H9 (cell line): ENCODE data around the gene PSMD5. TPM values are rescaled to one million over a fixed set of nuclear protein-coding genes. Genes with fewer than 3 reads are reported as not detected.

ENCODE experiments used
- DNase-seq: peaks from one replicate; pipeline ENCODE4 v3.0.0-alpha.2; 2017
- H2AFZ ChIP-seq: one replicate; pipeline ENCODE4 v1.6.1; 2013; ENCODE audit warnings: mild to moderate bottlenecking, low read length, control low read depth, moderate library complexity
- H2AK5ac ChIP-seq: 2 replicates; pipeline ENCODE4 v1.6.1; 2013; ENCODE audit warnings: low read length, control low read depth, mixed read lengths; ENCODE audit not compliant: insufficient read length
- H2BK120ac ChIP-seq: one replicate; pipeline ENCODE4 v1.6.1; 2013; ENCODE audit warnings: low read depth, mild to moderate bottlenecking, low read length, control low read depth, inconsistent platforms; ENCODE audit not compliant: poor library complexity, severe bottlenecking
- H2BK12ac ChIP-seq: 2 replicates; pipeline ENCODE4 v1.6.1; 2013; ENCODE audit warnings: low read length, control low read depth, mixed read lengths, low read depth; ENCODE audit not compliant: insufficient read length
- H2BK15ac ChIP-seq: 2 replicates; pipeline ENCODE4 v1.6.1; 2013; ENCODE audit warnings: low read depth, low read length, control low read depth
- H2BK20ac ChIP-seq: one replicate; pipeline ENCODE4 v1.6.1; 2013; ENCODE audit warnings: low read depth, mild to moderate bottlenecking, low read length, control low read depth, inconsistent platforms; ENCODE audit not compliant: poor library complexity, severe bottlenecking
- H2BK5ac ChIP-seq: 2 replicates; pipeline ENCODE4 v1.6.1; 2013; ENCODE audit warnings: low read length, control low read depth, mixed read lengths; ENCODE audit not compliant: insufficient read length
- H3K14ac ChIP-seq: 2 replicates; pipeline ENCODE4 v1.6.1; 2013; ENCODE audit warnings: low read length, control low read depth; ENCODE audit not compliant: insufficient read depth
- H3K18ac ChIP-seq: 2 replicates; pipeline ENCODE4 v1.6.1; 2013; ENCODE audit warnings: low read depth, mild to moderate bottlenecking, mixed read lengths, low read length, control low read depth; ENCODE audit not compliant: insufficient read length
- H3K23ac ChIP-seq: 2 replicates; pipeline ENCODE4 v1.6.1; 2013; ENCODE audit warnings: low read length, control low read depth, mixed read lengths, low read depth; ENCODE audit not compliant: insufficient read length
- H3K23me2 ChIP-seq: 2 replicates; pipeline ENCODE4 v1.6.1; 2013; ENCODE audit warnings: low read depth, mild to moderate bottlenecking, mixed read lengths, low read length, control low read depth; ENCODE audit not compliant: insufficient read length, poor library complexity, severe bottlenecking
- H3K27ac ChIP-seq: 2 replicates; pipeline ENCODE4 v1.5.1; 2013; ENCODE audit warnings: low read length, control low read depth, mixed read lengths, low read depth; ENCODE audit not compliant: insufficient read length
- H3K27me3 ChIP-seq: 2 replicates; pipeline ENCODE4 v1.6.1; 2013; ENCODE audit warnings: low read length, control low read depth, inconsistent platforms; ENCODE audit not compliant: insufficient read depth
- H3K4ac ChIP-seq: 2 replicates; pipeline ENCODE4 v1.6.1; 2013; ENCODE audit warnings: low read depth, mild to moderate bottlenecking, control low read depth, inconsistent platforms, low read length, moderate library complexity
- H3K4me1 ChIP-seq: 2 replicates; pipeline ENCODE4 v1.6.1; 2013; ENCODE audit warnings: low read length, control low read depth, inconsistent platforms; ENCODE audit not compliant: insufficient read depth
- H3K4me2 ChIP-seq: 2 replicates; pipeline ENCODE4 v1.6.1; 2013; ENCODE audit warnings: low read length, control low read depth, mixed read lengths; ENCODE audit not compliant: insufficient read length, insufficient read depth
- H3K56ac ChIP-seq: 2 replicates; pipeline ENCODE4 v1.6.1; 2013; ENCODE audit warnings: low read depth, mild to moderate bottlenecking, mixed read lengths, low read length, control low read depth; ENCODE audit not compliant: insufficient read length
- H3K79me1 ChIP-seq: 2 replicates; pipeline ENCODE4 v1.6.1; 2013; ENCODE audit warnings: low read depth, mild to moderate bottlenecking, moderate library complexity, low read length, control low read depth, inconsistent platforms; ENCODE audit not compliant: insufficient read depth, poor library complexity, severe bottlenecking
- H3K79me2 ChIP-seq: 2 replicates; pipeline ENCODE4 v1.6.1; 2013; ENCODE audit warnings: low read length, control low read depth, inconsistent platforms; ENCODE audit not compliant: insufficient read depth
- H3K9ac ChIP-seq: 2 replicates; pipeline ENCODE4 v1.6.1; 2013; ENCODE audit warnings: low read length, control low read depth, mixed read lengths; ENCODE audit not compliant: insufficient read length; ENCODE audit errors: extremely low read depth
- H3K9me3 ChIP-seq: one replicate; pipeline ENCODE4 v1.6.1; 2013; ENCODE audit warnings: low read depth, low read length, inconsistent platforms; ENCODE audit not compliant: control insufficient read depth
- H3T11ph ChIP-seq: one replicate; pipeline ENCODE4 v1.6.1; 2013; ENCODE audit warnings: mild to moderate bottlenecking, low read length, control low read depth, inconsistent platforms
- H4K20me1 ChIP-seq: one replicate; pipeline ENCODE4 v1.6.1; 2013; ENCODE audit not compliant: control insufficient read depth, insufficient read length, insufficient read depth
- H4K5ac ChIP-seq: 2 replicates; pipeline ENCODE4 v1.6.1; 2013; ENCODE audit warnings: low read depth, mild to moderate bottlenecking, mixed read lengths, low read length, control low read depth; ENCODE audit not compliant: insufficient read length
- H4K8ac ChIP-seq: replicated peaks from 2 replicates; pipeline ENCODE4 v1.6.1; 2013; ENCODE audit warnings: low read length, control low read depth, mixed read lengths, low read depth; ENCODE audit not compliant: insufficient read length
- H4K91ac ChIP-seq: 2 replicates; pipeline ENCODE4 v1.6.1; 2013; ENCODE audit warnings: low read depth, mild to moderate bottlenecking, moderate library complexity, mixed read lengths, low read length, control low read depth; ENCODE audit not compliant: insufficient read length
- H3K27ac Mint-ChIP-seq, 3 experiments: 2 replicates in 2 of 3; 3 replicates in 1 of 3; pipeline ENCODE4 v1.8.0; 2020 to 2021; ENCODE audit warnings: mixed read lengths in 3 of 3, mild to moderate bottlenecking in 1 of 3, moderate library complexity in 1 of 3
- H3K27me3 Mint-ChIP-seq: 2 replicates; pipeline ENCODE4 v1.8.0; 2021; ENCODE audit warnings: low read depth, mild to moderate bottlenecking, moderate library complexity, mixed read lengths
- H3K36me3 Mint-ChIP-seq, 3 experiments: 2 replicates in 2 of 3; 3 replicates in 1 of 3; pipeline ENCODE4 v1.8.0; 2020 to 2021; ENCODE audit warnings: low read depth in 3 of 3, mixed read lengths in 3 of 3; ENCODE audit not compliant: insufficient read depth in 1 of 3
- H3K4me1 Mint-ChIP-seq, 2 experiments: 2 replicates each; pipeline ENCODE4 v1.8.0; 2020; ENCODE audit warnings: mixed read lengths in 2 of 2
- H3K4me3 Mint-ChIP-seq, 2 experiments: 2 replicates in 1 of 2; 3 replicates in 1 of 2; pipeline ENCODE4 v1.8.0; 2020 to 2021; ENCODE audit warnings: mild to moderate bottlenecking in 2 of 2, mixed read lengths in 2 of 2, moderate library complexity in 1 of 2
- H3K9me3 Mint-ChIP-seq, 2 experiments: 2 replicates in 1 of 2; 3 replicates in 1 of 2; pipeline ENCODE4 v1.8.0; 2020; ENCODE audit warnings: mild to moderate bottlenecking in 2 of 2, mixed read lengths in 2 of 2, moderate library complexity in 1 of 2
- CTCF ChIP-seq: fragments of 200-600 bp; sonication (generic); conservative IDR thresholded peaks from 3 replicates; pipeline ENCODE4 v1.8.0; 2021; ENCODE audit warnings: antibody characterized with exemption, mild to moderate bottlenecking
- WGBS: extraction: QIAGEN DNeasy Blood & Tissue Kit; methylation state at CpG from one replicate; pipeline ENCODE4 v1.1.7; 2013; ENCODE audit warnings: missing lambda C conversion rate, low lambda C conversion rate, mixed read lengths; ENCODE audit not compliant: insufficient read length; ENCODE audit errors: extremely low coverage; 5-methylcytosine and 5-hydroxymethylcytosine counted together
- total RNA-seq: library from RNA; stranded (reverse); gene quantifications from 2 replicates; pipeline ENCODE4 v1.2.1, GENCODE V29; 2021

Gene PSMD5
- total RNA-seq, 1 experiment from 2014 or later: 64.9 TPM

GRCh38 chr9:120857481-120857880 is 14.8 kb upstream of the PSMD5 start:
- Mint-ChIP-seq H3K9me3 (no peaks in the 10 kb centered on the region), H3K4me1 (peaks cover 8 to 10% of the 10 kb centered on the region in 2 experiments), H3K4me3 (no peak overlapping the region), H3K36me3 (peaks cover 0 to 51% (median 25%) of the 10 kb centered on the region in 3 experiments; a peak in 4 of 7 replicates), H3K27ac (no peak overlapping the region; a peak in 2 of 7 replicates), H3K27me3 (no peaks in the 10 kb centered on the region)
- H3K14ac ChIP-seq: no peak overlapping the region
- H3K9me3 ChIP-seq: no peaks in the 10 kb centered on the region
- H2BK15ac ChIP-seq: no peak overlapping the region
- H2BK12ac ChIP-seq: no peak overlapping the region
- no peak overlapping the region for H2BK120ac ChIP-seq
- no peak overlapping the region for H3K18ac ChIP-seq
- no peak overlapping the region for H2BK5ac ChIP-seq
- no peaks in the 10 kb centered on the region for H3K79me2 ChIP-seq
- DNase-seq: no peak
- no peak overlapping the region for H3K4me2 ChIP-seq
- no peak overlapping the region for H4K91ac ChIP-seq
- no peak overlapping the region for H3K9ac ChIP-seq
- H2AFZ ChIP-seq: no peak overlapping the region
- H4K8ac ChIP-seq: no peak overlapping the region
- no CpG with 5 or more reads among the region's 7 CpGs for WGBS
- no peaks in the 10 kb centered on the region for H3K79me1 ChIP-seq
- H3K4ac ChIP-seq: no peak overlapping the region
- H3K27ac ChIP-seq: no peak overlapping the region
- no peak overlapping the region for H2AK5ac ChIP-seq
- H3K27me3 ChIP-seq: no peaks in the 10 kb centered on the region
- no peak overlapping the region for H3T11ph ChIP-seq
- H3K4me1 ChIP-seq: peaks cover 2% of the 10 kb centered on the region; the same call in 1 of the 2 replicates
- no peak overlapping the region for H3K56ac ChIP-seq
- H2BK20ac ChIP-seq: no peak overlapping the region
- TF ChIP-seq CTCF: no peak
- no peaks in the 10 kb centered on the region for H4K20me1 ChIP-seq
- H4K5ac ChIP-seq: no peak overlapping the region
- no peaks in the 10 kb centered on the region for H3K23me2 ChIP-seq
- H3K23ac ChIP-seq: no peak overlapping the region
